ENCODE measurements around the gene CITED1. TPM values are rescaled to one million over a fixed set of nuclear protein-coding genes. Genes with fewer than 3 reads are reported as not detected.

Gene CITED1
- polyA plus RNA-seq, 2 of the 4 experiments (the other 2 are of a cell fraction), result 0.43 TPM

- H3K9me3 ChIP-seq, result no peaks in the 10 kb centered on the region
- FAIRE-seq (no peak), DNase-seq (ENCODE audit: low read depth in 1 of 2, low spot score in 1 of 2) (no peak), ATAC-seq (no peak)
- ChIA-PET POLR2A (interaction anchor here (0.6 kb wide), 1 partner anchor 373 kb away, joined by 3 read pairs; no protein-coding TSS in a partner anchor), CTCF (no interaction called here)
- TF ChIP-seq MAZ (IDR thresholded peaks at IDR 0.05; ENCODE audit: borderline replicate concordance, low read depth, low read length) (no peak), JUNB (IDR thresholded peaks at IDR 0.05) (no peak), NR3C1 (IDR thresholded peaks at IDR 0.05) (no peak), FOSL2 (IDR thresholded peaks at IDR 0.05) (no peak), FOSL2 (CRISPR knock-in tag; IDR thresholded peaks at IDR 0.05) (no peak), HDAC2 (IDR thresholded peaks at IDR 0.05) (no peak), HMGXB4 (CRISPR knock-in tag; IDR thresholded peaks at IDR 0.05; ENCODE audit: borderline replicate concordance) (no peak), CEBPB (IDR thresholded peaks at IDR 0.05) (no peak), RNF2 (IDR thresholded peaks at IDR 0.05; ENCODE audit: borderline replicate concordance, low read depth) (no peak), CHD4 (IDR thresholded peaks at IDR 0.05; ENCODE audit: borderline replicate concordance) (no peak), RAD21 (conservative IDR thresholded peaks at IDR 0.05 in 1 of 2, IDR thresholded peaks at IDR 0.05 in 1 of 2) (no peak), SREBF2 (IDR thresholded peaks at IDR 0.05) (no peak), ZFP36 (IDR thresholded peaks at IDR 0.05; ENCODE audit: borderline replicate concordance, partially characterized antibody) (no peak), POLR2AphosphoS2 (conservative IDR thresholded peaks at IDR 0.05; ENCODE audit: low read length) (no peak), NPAS2 (CRISPR knock-in tag; IDR thresholded peaks at IDR 0.05; ENCODE audit: borderline replicate concordance) (no peak), EHMT2 (IDR thresholded peaks at IDR 0.05; ENCODE audit: low read depth) (no peak), CBX8 (IDR thresholded peaks at IDR 0.05) (no peak), ZNF302 (CRISPR knock-in tag; IDR thresholded peaks at IDR 0.05) (no peak)
- TF ChIP-seq, protein P1, sequence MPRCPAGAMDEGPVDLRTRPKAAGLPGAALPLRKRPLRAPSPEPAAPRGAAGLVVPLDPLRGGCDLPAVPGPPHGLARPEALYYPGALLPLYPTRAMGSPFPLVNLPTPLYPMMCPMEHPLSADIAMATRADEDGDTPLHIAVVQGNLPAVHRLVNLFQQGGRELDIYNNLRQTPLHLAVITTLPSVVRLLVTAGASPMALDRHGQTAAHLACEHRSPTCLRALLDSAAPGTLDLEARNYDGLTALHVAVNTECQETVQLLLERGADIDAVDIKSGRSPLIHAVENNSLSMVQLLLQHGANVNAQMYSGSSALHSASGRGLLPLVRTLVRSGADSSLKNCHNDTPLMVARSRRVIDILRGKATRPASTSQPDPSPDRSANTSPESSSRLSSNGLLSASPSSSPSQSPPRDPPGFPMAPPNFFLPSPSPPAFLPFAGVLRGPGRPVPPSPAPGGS (IDR thresholded peaks at IDR 0.05), result no peak
- TF ChIP-seq, protein P2, sequence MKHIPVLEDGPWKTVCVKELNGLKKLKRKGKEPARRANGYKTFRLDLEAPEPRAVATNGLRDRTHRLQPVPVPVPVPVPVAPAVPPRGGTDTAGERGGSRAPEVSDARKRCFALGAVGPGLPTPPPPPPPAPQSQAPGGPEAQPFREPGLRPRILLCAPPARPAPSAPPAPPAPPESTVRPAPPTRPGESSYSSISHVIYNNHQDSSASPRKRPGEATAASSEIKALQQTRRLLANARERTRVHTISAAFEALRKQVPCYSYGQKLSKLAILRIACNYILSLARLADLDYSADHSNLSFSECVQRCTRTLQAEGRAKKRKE (CRISPR knock-in tag; IDR thresholded peaks at IDR 0.05; ENCODE audit: low read depth), result no peak
- TF ChIP-seq, protein P3, sequence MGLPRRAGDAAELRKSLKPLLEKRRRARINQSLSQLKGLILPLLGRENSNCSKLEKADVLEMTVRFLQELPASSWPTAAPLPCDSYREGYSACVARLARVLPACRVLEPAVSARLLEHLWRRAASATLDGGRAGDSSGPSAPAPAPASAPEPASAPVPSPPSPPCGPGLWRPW (IDR thresholded peaks at IDR 0.05), result no peak
- no peak overlapping the region for H3K4me3 ChIP-seq
- WGBS (ENCODE audit: missing lambda C conversion rate), result 53% methylated on average over 4 of the region's 4 CpGs
- H3K4me1 ChIP-seq, result peaks cover 5% of the 10 kb centered on the region; the same call in 1 of the 3 replicates
- H3K4me2 ChIP-seq, result no peak overlapping the region
- no peak overlapping the region for H3K27ac ChIP-seq
These were observed 5.7 kb downstream of the CITED1 start for GRCh38 chrX:72299891-72300630.

Measured in A549 (cell line).